H1 (cell line): Measurements from ENCODE around the gene SCN7A. TPM values are rescaled to one million over a fixed set of nuclear protein-coding genes. Genes with fewer than 3 reads are reported as not detected.

Source experiments
- BCL11A ChIP-seq, 2 experiments: IDR thresholded peaks; one replicate each; pipeline ENCODE4 v1.6.1; 2011; ENCODE audit warnings: low read depth in 2 of 2, low read length in 2 of 2, mild to moderate bottlenecking in 2 of 2
- CHD2 ChIP-seq: IDR thresholded peaks from 2 replicates; pipeline ENCODE4 v1.6.1; 2012; ENCODE audit warnings: low read length, improper control_type of control experiment
- CHD7 ChIP-seq: fragments of 300-600 bp; sonication (generic); IDR thresholded peaks from 2 replicates; pipeline ENCODE4 v1.7.1; 2012; ENCODE audit warnings: low read length, moderate library complexity, mild to moderate bottlenecking, inconsistent platforms; ENCODE audit not compliant: insufficient replicate concordance
- YY1 ChIP-seq: IDR thresholded peaks from 2 replicates; pipeline ENCODE4 v1.6.1; 2011; ENCODE audit warnings: low read depth, mild to moderate bottlenecking, low read length
- polyA plus RNA-seq, 7 experiments: library from polyadenylated mRNA; depleted of rRNA in 3 of 7; stranded (reverse) in 5 of 7; unstranded in 2 of 7; fragments of >200 nt in 5 of 7; fragments of 200-250 nt in 2 of 7; gene quantifications; 1 replicate in 5 of 7; 2 replicates in 1 of 7; 4 replicates in 1 of 7; pipeline versions ENCODE4 v1.2.1 to v1.2.3, GENCODE V29; 2011 to 2013; ENCODE audit warnings: missing spikeins in 2 of 7, mixed read lengths in 2 of 7
- total RNA-seq: library from RNA; stranded (reverse); fragmentation: NEBNext Ultra II Directional; extraction: Animal tissue kit (Norgen Biotek cat#: 25700); gene quantifications from 2 replicates; pipeline ENCODE4 v1.2.1, GENCODE V29; 2021

SCN7A gene
- total and polyA plus RNA-seq, 2 of the 8 experiments (the other 6 are each of a cell fraction or from before 2014, with no cell fraction given), result 0.09 to 0.19 TPM

- TF ChIP-seq CHD7, result no peak
- TF ChIP-seq YY1, result no peak
- no peak for TF ChIP-seq BCL11A (IDR thresholded peaks at IDR 0.05; ENCODE audit: low read depth in 2 of 2, low read length in 2 of 2)
- no peak for TF ChIP-seq CHD2
These were observed 120.9 kb downstream of the SCN7A start (continued) for GRCh38 chr2:166373105-166373504.
